ENCODE data around the gene FHL1. TPM values are rescaled to one million over a fixed set of nuclear protein-coding genes. Genes with fewer than 3 reads are reported as not detected.

FHL1 gene
- total RNA-seq, 1 experiment from 2014 or later: 51.8 TPM

GRCh38 chrX:136259543-136259942, 112.2 kb downstream of the FHL1 start:
- TF ChIP-seq EZH2phosphoT487 (IDR thresholded peaks at IDR 0.05; ENCODE audit: borderline replicate concordance, low read length): no peak
- TF ChIP-seq CTCF (conservative IDR thresholded peaks at IDR 0.05; ENCODE audit: low read depth, low read length): no peak
- TF ChIP-seq EZH2 (IDR thresholded peaks at IDR 0.05; ENCODE audit: low read length, unreplicated experiment): no peak
- Histone ChIP-seq H3K79me2 (ENCODE audit: low read length) (no peaks in the 10 kb centered on the region), H3K27ac (ENCODE audit: low read length) (no peak overlapping the region), H3K9ac (ENCODE audit: low read length) (no peak overlapping the region), H3K36me3 (ENCODE audit: low read depth, low read length) (no peaks in the 10 kb centered on the region), H3K27me3 (ENCODE audit: low read length) (no peaks in the 10 kb centered on the region), H3K4me2 (ENCODE audit: low read length) (no peak overlapping the region), H3K4me3 (ENCODE audit: low read length) (no peak overlapping the region), H3F3A (ENCODE audit: low read length, unreplicated experiment) (no peaks in the 10 kb centered on the region), H3K4me1 (ENCODE audit: insufficient read depth, low read length) (peaks cover 32% of the 10 kb centered on the region), H4K20me1 (ENCODE audit: low read length) (no peaks in the 10 kb centered on the region), H3K9me2 (replicated peaks; ENCODE audit: low read length) (no peaks in the 10 kb centered on the region), H3K9me3 (ENCODE audit: low read length) (no peaks in the 10 kb centered on the region), H2AFZ (ENCODE audit: low read length) (peak overlapping the region; percentile 30; the same call in 1 of the 2 replicates)
- POLR2A ChIA-PET (ENCODE audit: unreplicated experiment): no interaction called here
- no peak for ATAC-seq
- intact Hi-C loops (cut with micrococcal nuclease): no loop called here
- no TSS peak for BruUV-seq (replicated peaks)
- no peak for DNase-seq
- CTCF ChIA-PET: no interaction called here

- H2AFZ ChIP-seq (ENCODE audit: low read length): no peak overlapping the region
- no peaks in the 10 kb centered on the region for H3K36me3 ChIP-seq (ENCODE audit: low read depth, low read length)
- H3K27ac ChIP-seq (ENCODE audit: low read length): peak overlapping the region; percentile 95
- H3F3A ChIP-seq (ENCODE audit: low read length, unreplicated experiment): no peaks in the 10 kb centered on the region
- no TSS peak for BruUV-seq (replicated peaks)
- ChIA-PET POLR2A (ENCODE audit: unreplicated experiment) (no interaction called here), CTCF (no interaction called here)
- intact Hi-C loops (cut with micrococcal nuclease): loop anchor here (2.0 to 10.0 kb wide), 2 partner anchors 136 to 434 kb away; no protein-coding TSS in a partner anchor
- peaks cover 32% of the 10 kb centered on the region for H3K4me1 ChIP-seq (ENCODE audit: insufficient read depth, low read length)
- H3K9me2 ChIP-seq (replicated peaks; ENCODE audit: low read length): no peaks in the 10 kb centered on the region
- peak overlapping the region; percentile 69 for H3K4me2 ChIP-seq (ENCODE audit: low read length)
- TF ChIP-seq EZH2phosphoT487 (IDR thresholded peaks at IDR 0.05; ENCODE audit: borderline replicate concordance, low read length): no peak
- no peak for TF ChIP-seq CTCF (conservative IDR thresholded peaks at IDR 0.05; ENCODE audit: low read depth, low read length)
- no peak for TF ChIP-seq EZH2 (IDR thresholded peaks at IDR 0.05; ENCODE audit: low read length, unreplicated experiment)
- no peaks in the 10 kb centered on the region for H3K27me3 ChIP-seq (ENCODE audit: low read length)
- no peak overlapping the region for H3K4me3 ChIP-seq (ENCODE audit: low read length)
- DNase-seq: peak; percentile 87
- peak overlapping the region; percentile 61 for H3K9ac ChIP-seq (ENCODE audit: low read length)
- H4K20me1 ChIP-seq (ENCODE audit: low read length): no peaks in the 10 kb centered on the region
- H3K9me3 ChIP-seq (ENCODE audit: low read length): no peaks in the 10 kb centered on the region
- no peaks in the 10 kb centered on the region for H3K79me2 ChIP-seq (ENCODE audit: low read length)
- peak; percentile 93 for ATAC-seq
Measured at GRCh38 chrX:136260776-136261175, 113.4 kb downstream of the FHL1 start.

Other genes starting within 250 kb of the FHL1 start
- gene MMGT1, start 173.5 kb upstream of the FHL1 start, total RNA-seq (2014; rRNA removed): 20.7 and 23.1 TPM in 2 replicates
- gene SLC9A6, start 162.1 kb upstream of the FHL1 start, total RNA-seq (2014; rRNA removed): 13.4 and 14.4 TPM in 2 replicates
- 0.40 and 0.69 TPM in 2 replicates for gene MAP7D3, start 103.9 kb downstream of the FHL1 start, total RNA-seq (2014; rRNA removed)
- not detected in 2 replicates for gene ADGRG4, start 153.4 kb downstream of the FHL1 start, total RNA-seq (2014; rRNA removed)

Measured in PC-3 (cell line).